ENCODE measurements around the gene ZNF277. TPM values are rescaled to one million over a fixed set of nuclear protein-coding genes. Genes with fewer than 3 reads are reported as not detected.

Gene ZNF277
- total RNA-seq, 1 experiment from 2014 or later: 12.8 TPM

- no peak for DNase-seq (ENCODE audit: low read depth, low spot score)
- no peak overlapping the region for H3K4me3 ChIP-seq (ENCODE audit: low read depth in 2 of 2, low read length in 2 of 2)
- ATAC-seq: no peak
- H3K27ac ChIP-seq (ENCODE audit: low read length): no peak overlapping the region
- in situ Hi-C loops (cut with HindIII; ENCODE audit: low pct_unique_long_range_greater_than_20kb, low sequenced_read_pairs): no loop called here
- TF ChIP-seq POLR2AphosphoS5 (IDR thresholded peaks at IDR 0.05; ENCODE audit: low read depth, low read length): no peak
- TF ChIP-seq, protein P1, sequence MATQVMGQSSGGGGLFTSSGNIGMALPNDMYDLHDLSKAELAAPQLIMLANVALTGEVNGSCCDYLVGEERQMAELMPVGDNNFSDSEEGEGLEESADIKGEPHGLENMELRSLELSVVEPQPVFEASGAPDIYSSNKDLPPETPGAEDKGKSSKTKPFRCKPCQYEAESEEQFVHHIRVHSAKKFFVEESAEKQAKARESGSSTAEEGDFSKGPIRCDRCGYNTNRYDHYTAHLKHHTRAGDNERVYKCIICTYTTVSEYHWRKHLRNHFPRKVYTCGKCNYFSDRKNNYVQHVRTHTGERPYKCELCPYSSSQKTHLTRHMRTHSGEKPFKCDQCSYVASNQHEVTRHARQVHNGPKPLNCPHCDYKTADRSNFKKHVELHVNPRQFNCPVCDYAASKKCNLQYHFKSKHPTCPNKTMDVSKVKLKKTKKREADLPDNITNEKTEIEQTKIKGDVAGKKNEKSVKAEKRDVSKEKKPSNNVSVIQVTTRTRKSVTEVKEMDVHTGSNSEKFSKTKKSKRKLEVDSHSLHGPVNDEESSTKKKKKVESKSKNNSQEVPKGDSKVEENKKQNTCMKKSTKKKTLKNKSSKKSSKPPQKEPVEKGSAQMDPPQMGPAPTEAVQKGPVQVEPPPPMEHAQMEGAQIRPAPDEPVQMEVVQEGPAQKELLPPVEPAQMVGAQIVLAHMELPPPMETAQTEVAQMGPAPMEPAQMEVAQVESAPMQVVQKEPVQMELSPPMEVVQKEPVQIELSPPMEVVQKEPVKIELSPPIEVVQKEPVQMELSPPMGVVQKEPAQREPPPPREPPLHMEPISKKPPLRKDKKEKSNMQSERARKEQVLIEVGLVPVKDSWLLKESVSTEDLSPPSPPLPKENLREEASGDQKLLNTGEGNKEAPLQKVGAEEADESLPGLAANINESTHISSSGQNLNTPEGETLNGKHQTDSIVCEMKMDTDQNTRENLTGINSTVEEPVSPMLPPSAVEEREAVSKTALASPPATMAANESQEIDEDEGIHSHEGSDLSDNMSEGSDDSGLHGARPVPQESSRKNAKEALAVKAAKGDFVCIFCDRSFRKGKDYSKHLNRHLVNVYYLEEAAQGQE (IDR thresholded peaks at IDR 0.05; ENCODE audit: insufficient read depth in 1 of 2, low read depth in 2 of 2, low read length in 1 of 2): no peak
- TF ChIP-seq SIN3A (IDR thresholded peaks at IDR 0.05; ENCODE audit: borderline replicate concordance, insufficient read depth, low read depth, low read length): no peak
- TF ChIP-seq CTCF (IDR thresholded peaks at IDR 0.05): no peak
- TF ChIP-seq TCF7L2 (IDR thresholded peaks at IDR 0.05; ENCODE audit: low read depth, low read length): no peak
- H3K36me3 ChIP-seq (ENCODE audit: control insufficient read depth, insufficient read depth, low read length): no peaks in the 10 kb centered on the region
- H3K9me3 ChIP-seq (ENCODE audit: control insufficient read depth, insufficient read depth, low read depth, low read length): no peaks in the 10 kb centered on the region
- ChIA-PET POLR2A (no interaction called here), CTCF (no interaction called here)
- no peaks in the 10 kb centered on the region; the same call in 1 of the 2 replicates for H3K4me1 ChIP-seq (ENCODE audit: control insufficient read depth, insufficient read depth, low read length)
- no peaks in the 10 kb centered on the region for H3K27me3 ChIP-seq (ENCODE audit: control insufficient read depth, insufficient read depth, low read length)
- intact Hi-C loops (cut with micrococcal nuclease; ENCODE audit: unreplicated experiment): no loop called here
- BruUV-seq (replicated peaks): no TSS peak
These were observed 48.4 kb downstream of the ZNF277 start for GRCh38 chr7:112254709-112255387.

DNA sequence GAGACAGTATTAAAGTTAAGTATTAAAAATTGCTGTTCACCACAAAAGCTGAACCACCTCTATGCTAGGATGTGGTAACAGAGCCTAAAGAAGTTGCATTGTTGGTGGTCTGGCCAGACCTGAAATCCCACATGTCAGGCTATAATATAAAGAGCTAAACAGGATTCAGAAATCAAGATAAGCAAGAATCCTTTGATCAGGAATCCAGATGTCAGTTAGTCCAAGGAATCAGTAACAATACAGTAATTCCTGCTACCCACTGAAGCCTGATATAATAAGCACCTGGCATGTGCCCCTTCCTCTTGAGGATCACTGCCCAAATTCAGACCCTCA is 48.9 kb downstream of the ZNF277 start:
- H3K9me3 ChIP-seq (ENCODE audit: control insufficient read depth, insufficient read depth, low read depth, low read length): no peaks in the 10 kb centered on the region
- H3K4me1 ChIP-seq (ENCODE audit: control insufficient read depth, insufficient read depth, low read length): no peaks in the 10 kb centered on the region; the same call in 1 of the 2 replicates
- DNase-seq (ENCODE audit: low read depth, low spot score): no peak
- CTCF ChIA-PET: no interaction called here
- H3K36me3 ChIP-seq (ENCODE audit: control insufficient read depth, insufficient read depth, low read length): no peaks in the 10 kb centered on the region
- no peak for TF ChIP-seq POLR2AphosphoS5 (IDR thresholded peaks at IDR 0.05; ENCODE audit: low read depth, low read length)
- TF ChIP-seq TCF7L2 (IDR thresholded peaks at IDR 0.05; ENCODE audit: low read depth, low read length): no peak
- no peak for TF ChIP-seq CTCF (IDR thresholded peaks at IDR 0.05)
- TF ChIP-seq SIN3A (IDR thresholded peaks at IDR 0.05; ENCODE audit: borderline replicate concordance, insufficient read depth, low read depth, low read length): no peak
- TF ChIP-seq, protein P1 (IDR thresholded peaks at IDR 0.05; ENCODE audit: insufficient read depth in 1 of 2, low read depth in 2 of 2, low read length in 1 of 2): no peak
- POLR2A ChIA-PET: no interaction called here
- BruUV-seq (replicated peaks): no TSS peak
- no peak overlapping the region for H3K4me3 ChIP-seq (ENCODE audit: low read depth in 2 of 2, low read length in 2 of 2)
- in situ Hi-C loops (cut with HindIII; ENCODE audit: low pct_unique_long_range_greater_than_20kb, low sequenced_read_pairs) (no loop called here), intact Hi-C loops (cut with micrococcal nuclease; ENCODE audit: unreplicated experiment) (no loop called here)
- no peak for ATAC-seq
- H3K27me3 ChIP-seq (ENCODE audit: control insufficient read depth, insufficient read depth, low read length): no peaks in the 10 kb centered on the region
- H3K27ac ChIP-seq (ENCODE audit: low read length): no peak overlapping the region
